HUDEP-2 (cell line): Measurements from ENCODE around the gene SPTBN5.

Source experiments
- DNase-seq, 76 experiments: peaks; one replicate each; lab custom pipeline; 2025; ENCODE audit not compliant: unreplicated experiment in 76 of 76; lab: John Stamatoyannopoulos, UW

Gene SPTBN5

GRCh38 chr15:41927536-41927935 lies 33.7 kb upstream of the SPTBN5 start:
- no peak for DNase-seq

GRCh38 chr15:41926185-41927056 lies 32.6 kb upstream of the SPTBN5 start:
- DNase-seq: no peak

- DNase-seq: no peak
These were observed 31.3 kb upstream of the SPTBN5 start for GRCh38 chr15:41925086-41925608.

GRCh38 chr15:41923401-41923997 lies 29.6 kb upstream of the SPTBN5 start:
- no peak for DNase-seq

- DNase-seq: no peak
These were observed 28.5 kb upstream of the SPTBN5 start for GRCh38 chr15:41922353-41922752.

- no peak for DNase-seq
These were observed 27.8 kb upstream of the SPTBN5 start for GRCh38 chr15:41921639-41922038.

GRCh38 chr15:41921167-41921566 lies 27.3 kb upstream of the SPTBN5 start:
- no peak for DNase-seq

GRCh38 chr15:41919954-41920538 lies 26.2 kb upstream of the SPTBN5 start:
- DNase-seq: no peak

- no peak for DNase-seq
These were observed 25.5 kb upstream of the SPTBN5 start for GRCh38 chr15:41919201-41919820.

- no peak for DNase-seq
These were observed 24.8 kb upstream of the SPTBN5 start for GRCh38 chr15:41918506-41919126.

GRCh38 chr15:41917767-41918430 lies 24.0 kb upstream of the SPTBN5 start:
- peak in 5 of 76 experiments; percentile 3 to 12 (median 7) for DNase-seq

- no peak for DNase-seq
These were observed 21.6 kb upstream of the SPTBN5 start for GRCh38 chr15:41915255-41915994.

GRCh38 chr15:41914411-41914810 lies 20.6 kb upstream of the SPTBN5 start:
- no peak for DNase-seq

GRCh38 chr15:41913256-41913655 lies 19.4 kb upstream of the SPTBN5 start:
- no peak for DNase-seq

- DNase-seq: no peak
These were observed 18.0 kb upstream of the SPTBN5 start for GRCh38 chr15:41911691-41912345.

- no peak for DNase-seq
These were observed 15.0 kb upstream of the SPTBN5 start for GRCh38 chr15:41908736-41909461.

- DNase-seq: no peak
These were observed 13.3 kb upstream of the SPTBN5 start for GRCh38 chr15:41907141-41907540.

- no peak for DNase-seq
These were observed 12.8 kb upstream of the SPTBN5 start for GRCh38 chr15:41906608-41907007.
